Measurements from ENCODE around the gene TK2. TPM values are rescaled to one million over a fixed set of nuclear protein-coding genes. Genes with fewer than 3 reads are reported as not detected.

TK2 gene
- total and polyA plus RNA-seq, 2 experiments from 2014 or later, result 27.9 to 57.5 TPM

GRCh38 chr16:66537236-66537635 lies 12.7 kb downstream of the TK2 start:
- Histone ChIP-seq H3K79me2 (ENCODE audit: insufficient read depth) (no peaks in the 10 kb centered on the region), H4K20me1 (ENCODE audit: insufficient read depth) (no peaks in the 10 kb centered on the region), H3K9me3 (ENCODE audit: low read depth) (no peaks in the 10 kb centered on the region), H3K4me1 (ENCODE audit: insufficient read depth) (no peaks in the 10 kb centered on the region), H3K9me2 (ENCODE audit: insufficient read depth) (no peaks in the 10 kb centered on the region), H3F3A (ENCODE audit: insufficient read depth) (no peaks in the 10 kb centered on the region), H3K27ac (no peak overlapping the region), H3K4me3 (no peak overlapping the region), H3K9ac (no peak overlapping the region), H3K27me3 (replicated peaks; ENCODE audit: insufficient read depth) (no peaks in the 10 kb centered on the region), H3K36me3 (ENCODE audit: low read depth) (no peaks in the 10 kb centered on the region; the same call in 1 of the 2 replicates), H3K4me2 (ENCODE audit: unreplicated experiment) (no peak overlapping the region), H2AFZ (no peak overlapping the region)
- 88 to 96% methylated on average over 2 of the region's 2 CpGs for WGBS, 2 experiments (ENCODE audit: low coverage in 1 of 2, low lambda C conversion rate in 2 of 2, missing lambda C conversion rate in 2 of 2)
- TF ChIP-seq EZH2phosphoT487 (IDR thresholded peaks at IDR 0.05; ENCODE audit: insufficient read depth, low read depth) (no peak), EZH2 (IDR thresholded peaks at IDR 0.05; ENCODE audit: insufficient read depth, poor library complexity, severe bottlenecking) (no peak)
- in situ Hi-C loops (cut with MboI), result no loop called here
- no peak for DNase-seq

DNA sequence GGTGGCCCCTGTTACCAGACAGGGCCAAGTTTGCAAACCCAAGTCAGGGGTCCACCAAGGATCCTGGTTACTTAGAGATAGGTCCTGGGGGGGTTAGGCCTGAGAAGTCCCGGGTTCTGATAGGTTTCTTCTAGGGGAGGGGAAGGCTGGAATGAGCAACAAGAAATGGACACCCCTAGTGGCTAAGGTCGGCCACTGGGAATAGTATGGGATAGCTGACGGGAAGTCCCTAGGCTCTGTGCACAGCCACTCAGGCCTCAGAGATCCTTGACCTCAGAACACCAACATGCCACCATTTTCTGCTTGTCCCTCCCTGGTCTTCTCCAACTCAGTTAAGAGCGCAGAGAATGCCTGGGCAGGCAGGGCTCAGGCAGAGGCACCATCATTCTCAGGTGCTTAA lies 13.4 kb downstream of the TK2 start:
- in situ Hi-C loops (cut with MboI), result no loop called here
- no peaks in the 10 kb centered on the region for H3K4me1 ChIP-seq (ENCODE audit: insufficient read depth)
- no peaks in the 10 kb centered on the region for H3K27me3 ChIP-seq (replicated peaks; ENCODE audit: insufficient read depth)
- no peaks in the 10 kb centered on the region for H3K9me2 ChIP-seq (ENCODE audit: insufficient read depth)
- no peak overlapping the region for H3K4me3 ChIP-seq
- H3K9me3 ChIP-seq (ENCODE audit: low read depth), result no peaks in the 10 kb centered on the region
- no peaks in the 10 kb centered on the region; the same call in 1 of the 2 replicates for H3K36me3 ChIP-seq (ENCODE audit: low read depth)
- no peak for TF ChIP-seq EZH2phosphoT487 (IDR thresholded peaks at IDR 0.05; ENCODE audit: insufficient read depth, low read depth)
- no peak for TF ChIP-seq EZH2 (IDR thresholded peaks at IDR 0.05; ENCODE audit: insufficient read depth, poor library complexity, severe bottlenecking)
- H4K20me1 ChIP-seq (ENCODE audit: insufficient read depth), result no peaks in the 10 kb centered on the region
- H3F3A ChIP-seq (ENCODE audit: insufficient read depth), result no peaks in the 10 kb centered on the region
- no peak overlapping the region for H3K4me2 ChIP-seq (ENCODE audit: unreplicated experiment)
- no peak overlapping the region for H3K9ac ChIP-seq
- H3K79me2 ChIP-seq (ENCODE audit: insufficient read depth), result no peaks in the 10 kb centered on the region
- 88 to 91% methylated on average over 4 of the region's 4 CpGs for WGBS, 2 experiments (ENCODE audit: low coverage in 1 of 2, low lambda C conversion rate in 2 of 2, missing lambda C conversion rate in 2 of 2)
- H2AFZ ChIP-seq, result no peak overlapping the region
- no peak for DNase-seq
- H3K27ac ChIP-seq, result no peak overlapping the region

DNA sequence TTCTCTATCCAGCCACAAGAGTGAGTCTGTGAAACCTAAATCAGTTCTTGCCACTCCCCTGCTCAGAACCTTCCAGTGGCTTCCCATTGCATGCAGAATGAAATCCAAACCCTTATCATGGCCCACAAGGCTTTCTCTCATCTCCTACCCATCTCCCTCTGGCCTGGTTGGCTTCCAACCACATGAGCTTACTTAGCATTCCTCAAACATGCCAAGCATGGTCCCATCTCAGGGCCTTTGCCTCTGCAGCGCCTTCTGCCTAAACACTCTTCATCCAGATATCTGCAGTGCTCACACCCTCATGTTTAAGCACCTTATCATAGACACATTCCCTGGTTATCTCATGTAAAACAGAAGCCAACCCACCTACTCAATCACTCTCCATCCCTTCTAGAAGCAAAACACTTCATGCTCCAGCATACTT lies 15.5 kb downstream of the TK2 start:
- Histone ChIP-seq H3K36me3 (ENCODE audit: low read depth) (peaks cover 7% of the 10 kb centered on the region; the same call in 1 of the 2 replicates), H3K9me2 (ENCODE audit: insufficient read depth) (no peaks in the 10 kb centered on the region), H3K27ac (no peak overlapping the region), H3K9me3 (ENCODE audit: low read depth) (no peaks in the 10 kb centered on the region), H3K79me2 (ENCODE audit: insufficient read depth) (no peaks in the 10 kb centered on the region), H3K27me3 (replicated peaks; ENCODE audit: insufficient read depth) (no peaks in the 10 kb centered on the region), H3K4me3 (no peak overlapping the region), H4K20me1 (ENCODE audit: insufficient read depth) (no peaks in the 10 kb centered on the region), H3K9ac (no peak overlapping the region), H2AFZ (no peak overlapping the region), H3F3A (ENCODE audit: insufficient read depth) (no peaks in the 10 kb centered on the region), H3K4me1 (ENCODE audit: insufficient read depth) (no peaks in the 10 kb centered on the region), H3K4me2 (ENCODE audit: unreplicated experiment) (no peak overlapping the region)
- in situ Hi-C loops (cut with MboI), result no loop called here
- DNase-seq, result no peak
- TF ChIP-seq EZH2phosphoT487 (IDR thresholded peaks at IDR 0.05; ENCODE audit: insufficient read depth, low read depth), result no peak
- no peak for TF ChIP-seq EZH2 (IDR thresholded peaks at IDR 0.05; ENCODE audit: insufficient read depth, poor library complexity, severe bottlenecking)
- WGBS, 2 experiments (ENCODE audit: low coverage in 1 of 2, low lambda C conversion rate in 2 of 2, missing lambda C conversion rate in 2 of 2), result 95 to 96% methylated on average over 1 of the region's 1 CpG

DNA sequence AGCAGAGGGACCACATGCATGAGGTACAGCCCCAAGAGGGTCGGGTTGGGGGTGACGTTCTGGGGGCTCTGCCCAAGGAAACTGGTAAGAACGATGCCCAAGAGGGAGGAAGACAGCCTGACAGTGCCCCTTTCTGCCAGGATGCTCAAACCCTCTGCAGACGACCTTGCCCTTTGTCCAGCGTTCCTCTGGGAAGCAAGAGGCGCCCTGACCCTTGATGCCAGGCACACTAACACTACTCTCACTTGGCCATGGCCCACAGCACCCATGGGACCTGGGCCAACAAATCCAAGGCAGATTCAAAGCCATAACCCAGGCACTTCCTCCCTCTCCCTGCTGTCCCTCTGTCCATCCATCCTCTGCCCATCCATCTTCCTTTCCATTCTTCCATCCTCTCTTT lies 20.4 kb downstream of the TK2 start:
- Histone ChIP-seq H4K20me1 (ENCODE audit: insufficient read depth) (no peaks in the 10 kb centered on the region), H3K9me3 (ENCODE audit: low read depth) (no peaks in the 10 kb centered on the region), H3K4me1 (ENCODE audit: insufficient read depth) (no peaks in the 10 kb centered on the region), H3K9ac (no peak overlapping the region), H3K36me3 (ENCODE audit: low read depth) (peaks cover 7% of the 10 kb centered on the region; the same call in 1 of the 2 replicates), H3K4me2 (ENCODE audit: unreplicated experiment) (no peak overlapping the region), H3K9me2 (ENCODE audit: insufficient read depth) (no peaks in the 10 kb centered on the region), H3F3A (ENCODE audit: insufficient read depth) (no peaks in the 10 kb centered on the region; the same call in 1 of the 2 replicates), H3K4me3 (no peak overlapping the region), H3K79me2 (ENCODE audit: insufficient read depth) (no peaks in the 10 kb centered on the region), H2AFZ (no peak overlapping the region), H3K27ac (no peak overlapping the region), H3K27me3 (replicated peaks; ENCODE audit: insufficient read depth) (no peaks in the 10 kb centered on the region)
- in situ Hi-C loops (cut with MboI), result no loop called here
- 79 to 82% methylated on average over 6 of the region's 6 CpGs for WGBS, 2 experiments (ENCODE audit: low coverage in 1 of 2, low lambda C conversion rate in 2 of 2, missing lambda C conversion rate in 2 of 2)
- TF ChIP-seq EZH2 (IDR thresholded peaks at IDR 0.05; ENCODE audit: insufficient read depth, poor library complexity, severe bottlenecking), result no peak
- no peak for TF ChIP-seq EZH2phosphoT487 (IDR thresholded peaks at IDR 0.05; ENCODE audit: insufficient read depth, low read depth)
- DNase-seq, result no peak

GRCh38 chr16:66528294-66528693 lies 21.6 kb downstream of the TK2 start:
- H3K4me2 ChIP-seq (ENCODE audit: unreplicated experiment), result no peak overlapping the region
- no peak overlapping the region for H3K27ac ChIP-seq
- no peaks in the 10 kb centered on the region for H3K9me3 ChIP-seq (ENCODE audit: low read depth)
- no peak overlapping the region for H3K4me3 ChIP-seq
- in situ Hi-C loops (cut with MboI), result no loop called here
- no peaks in the 10 kb centered on the region for H3K79me2 ChIP-seq (ENCODE audit: insufficient read depth)
- TF ChIP-seq EZH2 (IDR thresholded peaks at IDR 0.05; ENCODE audit: insufficient read depth, poor library complexity, severe bottlenecking) (no peak), EZH2phosphoT487 (IDR thresholded peaks at IDR 0.05; ENCODE audit: insufficient read depth, low read depth) (no peak)
- H4K20me1 ChIP-seq (ENCODE audit: insufficient read depth), result no peaks in the 10 kb centered on the region
- H3F3A ChIP-seq (ENCODE audit: insufficient read depth), result no peaks in the 10 kb centered on the region; the same call in 1 of the 2 replicates
- no peaks in the 10 kb centered on the region for H3K4me1 ChIP-seq (ENCODE audit: insufficient read depth)
- H2AFZ ChIP-seq, result no peak overlapping the region
- peaks cover 7% of the 10 kb centered on the region; the same call in 1 of the 2 replicates for H3K36me3 ChIP-seq (ENCODE audit: low read depth)
- H3K9ac ChIP-seq, result no peak overlapping the region
- H3K27me3 ChIP-seq (replicated peaks; ENCODE audit: insufficient read depth), result no peaks in the 10 kb centered on the region
- 98% methylated on average over 5 of the region's 5 CpGs for WGBS, 2 experiments (ENCODE audit: low coverage in 1 of 2, low lambda C conversion rate in 2 of 2, missing lambda C conversion rate in 2 of 2)
- no peaks in the 10 kb centered on the region for H3K9me2 ChIP-seq (ENCODE audit: insufficient read depth)
- DNase-seq, result no peak

All from GM23248 (cell line).